Retinal pigment epithelial cell (primary cell): ENCODE data around the gene SH2D5.

ENCODE experiments used
- DNase-seq: peaks from one replicate; pipeline ENCODE4 v3.0.0-alpha.2; 2010; ENCODE audit warnings: low read depth
- H3K4me3 ChIP-seq: 2 replicates; pipeline ENCODE4 v1.5.1; 2011; ENCODE audit warnings: mild to moderate bottlenecking, low read length, control low read depth, moderate library complexity
- CTCF ChIP-seq: conservative IDR thresholded peaks from 2 replicates; pipeline ENCODE4 v1.5.1; 2011; ENCODE audit warnings: low read depth, low read length, control low read depth, inconsistent platforms

SH2D5 gene

GRCh38 chr1:20732588-20733359, at the start of gene SH2D5:
TSS of gene SH2D5 (minus strand) at chr1:20732703. CDS start at chr1:20728044, 4,659 bp downstream.
- DNase-seq = peak; percentile 90
- H3K4me3 ChIP-seq = peak within 1 kb of the TSS; percentile 68
- TF ChIP-seq CTCF = peak; percentile 36

- no peak for TF ChIP-seq CTCF
- no peak overlapping the region for H3K4me3 ChIP-seq
- no peak for DNase-seq
These were observed 43.2 kb upstream of the SH2D5 start for GRCh38 chr1:20775700-20776099.

- H3K4me3 ChIP-seq = no peak overlapping the region
- no peak for DNase-seq
- no peak for TF ChIP-seq CTCF
These were observed 39.3 kb upstream of the SH2D5 start for GRCh38 chr1:20771780-20772179.

GRCh38 chr1:20770314-20771087, 38.0 kb upstream of the SH2D5 start:
- no peak overlapping the region for H3K4me3 ChIP-seq
- DNase-seq = no peak
- no peak for TF ChIP-seq CTCF

GRCh38 chr1:20767271-20767670, 34.8 kb upstream of the SH2D5 start:
- no peak for TF ChIP-seq CTCF
- no peak overlapping the region for H3K4me3 ChIP-seq
- no peak for DNase-seq

GRCh38 chr1:20763417-20763816, 30.9 kb upstream of the SH2D5 start:
- H3K4me3 ChIP-seq = no peak overlapping the region
- no peak for TF ChIP-seq CTCF
- no peak for DNase-seq
